Measurements from ENCODE around the gene ARL15.
A peak's percentile ranks its signal among the peaks of the same experiment; 100 is the strongest.

Gene ARL15

GRCh38 chr5:54159893-54160195 lies 150.5 kb downstream of the ARL15 start:
- no peak overlapping the region for H3K27ac ChIP-seq (ENCODE audit: low read length)
- H3K4me1 ChIP-seq (ENCODE audit: low read length): peaks cover 13% of the 10 kb centered on the region
- no peaks in the 10 kb centered on the region for H3K9me3 ChIP-seq (ENCODE audit: insufficient read depth, low read length)
- H3K9ac ChIP-seq (ENCODE audit: low read length): no peak overlapping the region
- TF ChIP-seq EZH2phosphoT487 (IDR thresholded peaks at IDR 0.05; ENCODE audit: low read depth) (no peak), CTCF (IDR thresholded peaks at IDR 0.05; ENCODE audit: low read depth, low read length) (no peak)
- H3K27me3 ChIP-seq (ENCODE audit: low read depth, low read length): no peaks in the 10 kb centered on the region
- H4K20me1 ChIP-seq (ENCODE audit: insufficient read depth, low read length): no peaks in the 10 kb centered on the region
- H2AFZ ChIP-seq (ENCODE audit: low read depth, low read length): no peak overlapping the region
- H3K4me2 ChIP-seq (ENCODE audit: low read length): peak overlapping the region; percentile 61
- no peaks in the 10 kb centered on the region for H3K79me2 ChIP-seq (ENCODE audit: low read length)
- no peaks in the 10 kb centered on the region for H3K36me3 ChIP-seq (replicated peaks; ENCODE audit: low read depth, low read length)
- no peak overlapping the region for H3K4me3 ChIP-seq (ENCODE audit: low read length)

GRCh38 chr5:54159153-54159892 lies 151.1 kb downstream of the ARL15 start:
- no peak overlapping the region for H3K27ac ChIP-seq (ENCODE audit: low read length)
- H3K9me3 ChIP-seq (ENCODE audit: insufficient read depth, low read length): no peaks in the 10 kb centered on the region
- TF ChIP-seq CTCF (IDR thresholded peaks at IDR 0.05; ENCODE audit: low read depth, low read length): peak; percentile 44
- TF ChIP-seq EZH2phosphoT487 (IDR thresholded peaks at IDR 0.05; ENCODE audit: low read depth): no peak
- no peak overlapping the region for H3K9ac ChIP-seq (ENCODE audit: low read length)
- no peaks in the 10 kb centered on the region for H3K27me3 ChIP-seq (ENCODE audit: low read depth, low read length)
- H3K4me2 ChIP-seq (ENCODE audit: low read length): peak overlapping the region; percentile 61
- H4K20me1 ChIP-seq (ENCODE audit: insufficient read depth, low read length): no peaks in the 10 kb centered on the region
- peaks cover 13% of the 10 kb centered on the region for H3K4me1 ChIP-seq (ENCODE audit: low read length)
- 0 out of 2 replicates have a peak overlapping the region, but pooled peaks have one; percentile 7 for H2AFZ ChIP-seq (ENCODE audit: low read depth, low read length)
- no peaks in the 10 kb centered on the region for H3K36me3 ChIP-seq (replicated peaks; ENCODE audit: low read depth, low read length)
- no peaks in the 10 kb centered on the region for H3K79me2 ChIP-seq (ENCODE audit: low read length)
- 0 out of 2 replicates have a peak overlapping the region, but pooled peaks have one; percentile 24 for H3K4me3 ChIP-seq (ENCODE audit: low read length)

GRCh38 chr5:54156577-54156976 lies 153.8 kb downstream of the ARL15 start:
- H3K27me3 ChIP-seq (ENCODE audit: low read depth, low read length): no peaks in the 10 kb centered on the region
- H4K20me1 ChIP-seq (ENCODE audit: insufficient read depth, low read length): no peaks in the 10 kb centered on the region
- H2AFZ ChIP-seq (ENCODE audit: low read depth, low read length): no peak overlapping the region
- TF ChIP-seq CTCF (IDR thresholded peaks at IDR 0.05; ENCODE audit: low read depth, low read length) (no peak), EZH2phosphoT487 (IDR thresholded peaks at IDR 0.05; ENCODE audit: low read depth) (no peak)
- H3K4me1 ChIP-seq (ENCODE audit: low read length): peaks cover 13% of the 10 kb centered on the region
- H3K9me3 ChIP-seq (ENCODE audit: insufficient read depth, low read length): no peaks in the 10 kb centered on the region
- no peak overlapping the region for H3K27ac ChIP-seq (ENCODE audit: low read length)
- no peaks in the 10 kb centered on the region for H3K79me2 ChIP-seq (ENCODE audit: low read length)
- no peaks in the 10 kb centered on the region for H3K36me3 ChIP-seq (replicated peaks; ENCODE audit: low read depth, low read length)
- H3K4me2 ChIP-seq (ENCODE audit: low read length): no peak overlapping the region
- H3K4me3 ChIP-seq (ENCODE audit: low read length): no peak overlapping the region
- no peak overlapping the region for H3K9ac ChIP-seq (ENCODE audit: low read length)

GRCh38 chr5:54150841-54151240 lies 159.5 kb downstream of the ARL15 start:
- no peak overlapping the region for H3K4me3 ChIP-seq (ENCODE audit: low read length)
- H3K9ac ChIP-seq (ENCODE audit: low read length): no peak overlapping the region
- no peak overlapping the region for H2AFZ ChIP-seq (ENCODE audit: low read depth, low read length)
- no peaks in the 10 kb centered on the region for H3K27me3 ChIP-seq (ENCODE audit: low read depth, low read length)
- TF ChIP-seq CTCF (IDR thresholded peaks at IDR 0.05; ENCODE audit: low read depth, low read length) (no peak), EZH2phosphoT487 (IDR thresholded peaks at IDR 0.05; ENCODE audit: low read depth) (no peak)
- no peak overlapping the region for H3K4me2 ChIP-seq (ENCODE audit: low read length)
- H3K36me3 ChIP-seq (replicated peaks; ENCODE audit: low read depth, low read length): no peaks in the 10 kb centered on the region
- H3K79me2 ChIP-seq (ENCODE audit: low read length): no peaks in the 10 kb centered on the region
- H3K4me1 ChIP-seq (ENCODE audit: low read length): no peaks in the 10 kb centered on the region
- H3K9me3 ChIP-seq (ENCODE audit: insufficient read depth, low read length): no peaks in the 10 kb centered on the region
- no peak overlapping the region for H3K27ac ChIP-seq (ENCODE audit: low read length)
- H4K20me1 ChIP-seq (ENCODE audit: insufficient read depth, low read length): no peaks in the 10 kb centered on the region

All from OCI-LY3 (cell line).